ENCODE data around the gene MBD5.

Gene MBD5

GRCh38 chr2:148122788-148123187, 101.9 kb downstream of the MBD5 start:
- DNase-seq (ENCODE audit: low read depth in 2 of 2), result no peak

GRCh38 chr2:148124271-148124670, 103.4 kb downstream of the MBD5 start:
- no peak for DNase-seq (ENCODE audit: low read depth in 2 of 2)

GRCh38 chr2:148130581-148130980, 109.7 kb downstream of the MBD5 start:
- DNase-seq (ENCODE audit: low read depth in 2 of 2), result no peak

GRCh38 chr2:148132412-148132811, 111.5 kb downstream of the MBD5 start:
- no peak for DNase-seq (ENCODE audit: low read depth in 2 of 2)

GRCh38 chr2:148135705-148136104, 114.8 kb downstream of the MBD5 start:
- DNase-seq (ENCODE audit: low read depth in 2 of 2), result no peak

GRCh38 chr2:148136441-148136840, 115.5 kb downstream of the MBD5 start:
- no peak for DNase-seq (ENCODE audit: low read depth in 2 of 2)

GRCh38 chr2:148161909-148162435, 141.1 kb downstream of the MBD5 start:
- DNase-seq (ENCODE audit: low read depth in 2 of 2), result no peak

GRCh38 chr2:148162871-148163270, 142.0 kb downstream of the MBD5 start:
- DNase-seq (ENCODE audit: low read depth in 2 of 2), result no peak

GRCh38 chr2:148165975-148166374, 145.1 kb downstream of the MBD5 start:
- no peak for DNase-seq (ENCODE audit: low read depth in 2 of 2)

- no peak for DNase-seq (ENCODE audit: low read depth in 2 of 2)
Measured at GRCh38 chr2:148167241-148167766, 146.4 kb downstream of the MBD5 start.

GRCh38 chr2:148167855-148168254, 147.0 kb downstream of the MBD5 start:
- no peak for DNase-seq (ENCODE audit: low read depth in 2 of 2)

GRCh38 chr2:148172131-148172753, 151.4 kb downstream of the MBD5 start:
- DNase-seq (ENCODE audit: low read depth in 2 of 2), result no peak

- DNase-seq (ENCODE audit: low read depth in 2 of 2), result no peak
Measured at GRCh38 chr2:148173168-148173567, 152.3 kb downstream of the MBD5 start.

GRCh38 chr2:148177559-148177958, 156.7 kb downstream of the MBD5 start:
- no peak for DNase-seq (ENCODE audit: low read depth in 2 of 2)

- no peak for DNase-seq (ENCODE audit: low read depth in 2 of 2)
Measured at GRCh38 chr2:148179724-148180123, 158.8 kb downstream of the MBD5 start.

- no peak for DNase-seq (ENCODE audit: low read depth in 2 of 2)
Measured at GRCh38 chr2:148184976-148185375, 164.1 kb downstream of the MBD5 start.

GRCh38 chr2:148194882-148195281, 174.0 kb downstream of the MBD5 start:
- DNase-seq (ENCODE audit: low read depth in 2 of 2), result no peak

- no peak for DNase-seq (ENCODE audit: low read depth in 2 of 2)
Measured at GRCh38 chr2:148201075-148202004, 180.4 kb downstream of the MBD5 start.

GRCh38 chr2:148202237-148202636, 181.3 kb downstream of the MBD5 start:
- DNase-seq (ENCODE audit: low read depth in 2 of 2), result no peak

GRCh38 chr2:148207111-148207510, 186.2 kb downstream of the MBD5 start:
- DNase-seq (ENCODE audit: low read depth in 2 of 2), result no peak

GRCh38 chr2:148209603-148210002, 188.7 kb downstream of the MBD5 start:
- DNase-seq (ENCODE audit: low read depth in 2 of 2), result no peak

GRCh38 chr2:148218326-148219075, 197.6 kb downstream of the MBD5 start:
- DNase-seq (ENCODE audit: low read depth in 2 of 2), result no peak
